ENCODE data around the gene GREB1. TPM values are rescaled to one million over a fixed set of nuclear protein-coding genes. Genes with fewer than 3 reads are reported as not detected.

The GREB1 gene
- total and polyA plus RNA-seq, 2 of the 13 experiments (the other 11 are each of a cell fraction or from before 2014, with no cell fraction given), result 31.3 to 61.2 TPM

- TF ChIP-seq BRD4 (CRISPR knock-in tag; IDR thresholded peaks at IDR 0.05) (peak; percentile 82), IRF1 (CRISPR knock-in tag; IDR thresholded peaks at IDR 0.05; ENCODE audit: low read depth) (0 out of 2 replicates have a peak, but pooled peaks have one; percentile 90), IRF2 (CRISPR knock-in tag; IDR thresholded peaks at IDR 0.05) (peak; percentile 72), NR0B2 (CRISPR knock-in tag; IDR thresholded peaks at IDR 0.05) (no peak), STAG1 (CRISPR knock-in tag; IDR thresholded peaks at IDR 0.05) (0 out of 2 replicates have a peak, but pooled peaks have one; percentile 7), HCFC1 (IDR thresholded peaks at IDR 0.05; ENCODE audit: low read depth, low read length) (no peak), ZHX1 (CRISPR knock-in tag; IDR thresholded peaks at IDR 0.05; ENCODE audit: low read depth) (no peak), ZNF484 (CRISPR knock-in tag; IDR thresholded peaks at IDR 0.05; ENCODE audit: borderline replicate concordance, low read depth) (no peak)
Measured at GRCh38 chr2:11500702-11501303, 33.0 kb upstream of the GREB1 start (continued).

All from HepG2 (cell line).